K562 (cell line): ENCODE results near the gene QSOX2. TPM values are rescaled to one million over a fixed set of nuclear protein-coding genes. Genes with fewer than 3 reads are reported as not detected.

ENCODE experiments used
- ATF6 ChIP-seq: sonication (generic); formaldehyde crosslinking; IDR thresholded peaks from 2 replicates; pipeline ENCODE4 v1.4.0; 2020; ENCODE audit warnings: mild to moderate bottlenecking, missing genetic modification reagents
- BMI1 ChIP-seq: fragments of 150-350 bp; IDR thresholded peaks from 2 replicates; pipeline ENCODE4 v1.6.1; 2014; ENCODE audit warnings: low read length
- CBFA2T2 ChIP-seq: fragments of 450-650 bp; conservative IDR thresholded peaks from 2 replicates; pipeline ENCODE4 v1.6.1; 2017; ENCODE audit warnings: mild to moderate bottlenecking
- CTBP1 ChIP-seq: fragments of 450-650 bp; IDR thresholded peaks from 2 replicates; pipeline ENCODE4 v1.6.1; 2016; ENCODE audit warnings: borderline replicate concordance
- CTCFL ChIP-seq: IDR thresholded peaks from 2 replicates; pipeline ENCODE4 v1.6.1; 2011; ENCODE audit warnings: borderline replicate concordance, low read depth, mild to moderate bottlenecking, moderate library complexity, low read length; ENCODE audit not compliant: insufficient read depth, poor library complexity, severe bottlenecking
- JUN ChIP-seq, 2 experiments: sonication (generic) in 1 of 2; formaldehyde crosslinking in 1 of 2; IDR thresholded peaks; 2 replicates each; pipeline versions ENCODE4 v1.6.1 to v1.8.0; 2012 to 2022; ENCODE audit warnings: borderline replicate concordance in 2 of 2, mild to moderate bottlenecking in 2 of 2, improper control_type of control experiment in 1 of 2, low read depth in 1 of 2, low read length in 1 of 2, missing genetic modification reagents in 1 of 2
- MAX ChIP-seq: sonication (generic); formaldehyde crosslinking; IDR thresholded peaks from 2 replicates; pipeline ENCODE4 v1.9.0; 2022; ENCODE audit warnings: mild to moderate bottlenecking, missing genetic modification reagents
- MTA3 ChIP-seq: fragments of 450-650 bp; formaldehyde crosslinking; IDR thresholded peaks from 2 replicates; pipeline ENCODE4 v1.6.1; 2017; ENCODE audit warnings: mild to moderate bottlenecking, borderline replicate concordance
- RBFOX2 ChIP-seq: fragments of 200-400 bp; formaldehyde crosslinking; IDR thresholded peaks from 2 replicates; pipeline ENCODE4 v1.6.1; 2017; ENCODE audit warnings: low read depth, mild to moderate bottlenecking, low read length, moderate library complexity
- SIN3B ChIP-seq: fragments of 450-650 bp; IDR thresholded peaks from 2 replicates; pipeline ENCODE4 v1.6.1; 2017; ENCODE audit warnings: low read depth, mild to moderate bottlenecking, moderate library complexity
- TAF1 ChIP-seq: IDR thresholded peaks from 2 replicates; pipeline ENCODE4 v1.6.1; 2011; ENCODE audit warnings: mild to moderate bottlenecking, low read length, moderate library complexity; ENCODE audit not compliant: insufficient read depth, control insufficient read depth, severe bottlenecking; ENCODE audit errors: extremely low read depth
- TBP ChIP-seq: optimal IDR thresholded peaks from 2 replicates; pipeline ENCODE3; 2011; ENCODE audit warnings: low read depth, low read length, improper control_type of control experiment
- TEAD1 ChIP-seq, 2 experiments: fragments of 450-650 bp in 1 of 2; sonication (generic) in 1 of 2; formaldehyde crosslinking; IDR thresholded peaks; 2 replicates each; pipeline versions ENCODE4 v1.4.0 to v1.8.0; 2020 to 2022; ENCODE audit warnings: mild to moderate bottlenecking in 2 of 2, missing genetic modification reagents in 1 of 2
- TFAP4 ChIP-seq: sonication (generic); formaldehyde crosslinking; IDR thresholded peaks from 2 replicates; pipeline ENCODE4 v1.8.0; 2022; ENCODE audit warnings: missing genetic modification reagents, mild to moderate bottlenecking, moderate library complexity, borderline replicate concordance
- ZBTB33 ChIP-seq: sonication (generic); formaldehyde crosslinking; IDR thresholded peaks from 2 replicates; pipeline ENCODE4 v1.8.1; 2023; ENCODE audit warnings: mild to moderate bottlenecking, missing genetic modification reagents
- ZNF511 ChIP-seq: sonication (generic); formaldehyde crosslinking; IDR thresholded peaks from 2 replicates; pipeline ENCODE4 v1.8.0; 2022; ENCODE audit warnings: mild to moderate bottlenecking, missing genetic modification reagents
- polyA plus RNA-seq, 8 experiments: library from polyadenylated mRNA; depleted of rRNA in 4 of 8; stranded (reverse) in 5 of 8; unstranded in 3 of 8; fragments of >200 nt; fragmentation: Nextera tagmentation in 2 of 8; fragmentation: Illumina TruSeq in 1 of 8; extraction: Ambion mirVana in 2 of 8; extraction: Trizol in 1 of 8; gene quantifications; 2 replicates each; pipeline versions ENCODE4 v1.2.1 to v1.2.3, GENCODE V29; 2011 to 2014; ENCODE audit warnings: inconsistent platforms in 1 of 8, missing spikeins in 1 of 8
- total RNA-seq, 7 experiments: library from RNA; depleted of rRNA in 6 of 7; stranded (reverse); fragments of >200 nt in 6 of 7; fragmentation: Illumina TruSeq in 2 of 7; extraction: Trizol in 2 of 7; gene quantifications; 2 replicates each; pipeline versions ENCODE4 v1.2.1 to v1.2.3, GENCODE V29; 2011 to 2021; ENCODE audit warnings: low replicate concordance in 1 of 7

QSOX2 gene
- total and polyA plus RNA-seq, 9 of the 15 experiments (the other 6 are each of a cell fraction or from before 2014, with no cell fraction given) = 0.51 to 23.7 (median 12.7) TPM

GRCh38 chr9:136245219-136246150 lies at the start of gene QSOX2 (continued):
- TF ChIP-seq ATF6 (0 out of 2 replicates have a peak, but pooled peaks have one; percentile 70), MAX (CRISPR knock-in tag) (peak; percentile 92), TBP (peak; percentile 88), SIN3B (peak; percentile 91), CTBP1 (peak; percentile 48; the same call in 1 of the 2 replicates), RBFOX2 (peak; percentile 82), ZNF511 (CRISPR knock-in tag) (peak; percentile 95), CTCFL (no peak), TFAP4 (peak; percentile 38; the same call in 1 of the 2 replicates), TAF1 (peak; percentile 71), MTA3 (peak; percentile 53; the same call in 1 of the 2 replicates), ZBTB33 (CRISPR knock-in tag) (0 out of 2 replicates have a peak, but pooled peaks have one; percentile 32), JUN (IDR thresholded peaks at IDR 0.05; ENCODE audit: borderline replicate concordance, low read depth, low read length) (0 out of 2 replicates have a peak, but pooled peaks have one; percentile 1), JUN (CRISPR knock-in tag; IDR thresholded peaks at IDR 0.05; ENCODE audit: borderline replicate concordance) (no peak), BMI1 (no peak), CBFA2T2 (no peak), TEAD1 (CRISPR knock-in tag; IDR thresholded peaks at IDR 0.05) (peak in 1 of 2 experiments; percentile 55; a peak in 1 of 4 replicates)
